HG03159 (cell line): ENCODE results near the gene PON3.

Experiments
- ATAC-seq: cut with Tn5 transposase; IDR thresholded peaks from one replicate; pipeline ENCODE4 v1.9.1; 2021; ENCODE audit warnings: mild to moderate bottlenecking, moderate library complexity; ENCODE audit not compliant: unreplicated experiment

The PON3 gene

DNA sequence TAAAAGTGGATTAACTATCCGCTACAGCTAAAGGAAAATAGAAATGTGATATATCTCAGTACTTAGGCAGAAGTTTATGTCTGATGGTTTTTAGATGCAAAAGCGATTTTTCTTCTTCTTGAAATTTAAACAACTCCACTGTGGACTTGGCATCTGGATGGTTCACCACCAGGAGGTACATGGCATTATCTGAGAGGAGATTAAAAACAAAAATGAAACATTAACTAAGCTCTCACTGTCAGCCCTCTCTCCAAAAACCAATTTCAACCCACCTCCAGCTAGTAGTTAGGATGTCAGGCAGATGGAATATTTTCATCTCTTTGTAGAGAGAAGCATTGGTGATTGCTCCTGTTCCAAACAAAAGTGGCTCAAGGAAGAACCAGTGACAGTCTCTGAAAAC is 84.8 kb downstream of the PON3 start:
- ATAC-seq = no peak

DNA sequence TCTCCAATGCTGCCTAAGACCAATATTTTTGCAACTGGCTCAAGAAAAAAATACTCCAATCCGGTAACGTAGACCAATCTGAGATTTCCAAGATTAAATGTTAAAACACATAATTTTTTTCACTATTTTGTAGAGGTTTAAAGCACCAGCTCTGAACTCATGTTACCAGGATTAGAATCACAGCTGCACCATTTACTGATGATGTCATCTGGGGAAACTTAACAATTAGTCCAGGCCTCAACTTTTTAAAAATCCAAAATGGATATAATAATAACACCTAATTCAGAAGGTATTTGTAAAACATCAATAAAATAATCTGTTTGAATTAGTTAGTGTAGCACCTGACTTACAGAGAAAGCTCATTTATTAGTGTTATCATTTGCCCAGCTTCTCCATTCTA is 86.2 kb downstream of the PON3 start:
- ATAC-seq = no peak
